Renal cortex interstitium (tissue), 11 donors: ENCODE data around the gene BMERB1. TPM values are rescaled to one million over a fixed set of nuclear protein-coding genes. Genes with fewer than 3 reads are reported as not detected.

Experiments
- DNase-seq, 11 donors: peaks; one replicate each; pipeline ENCODE4 v3.0.0-alpha.2; 2013; ENCODE audit warnings: low read depth in 9 of 11, low spot score in 4 of 11; ENCODE audit errors: extremely low read depth in 1 of 11
- polyA plus RNA-seq, 3 donors: library from polyadenylated mRNA; unstranded; fragments of 120-200 nt; gene quantifications; one replicate each; pipeline ENCODE4 v1.2.1, GENCODE V29; 2013; ENCODE audit not compliant: insufficient read length in 3 of 3

Gene BMERB1
- polyA plus RNA-seq, 3 donors = 36.9 to 46.6 (median 42.8) TPM

- DNase-seq = no peak
Observed at GRCh38 chr16:15610369-15610871, 176.0 kb downstream of the BMERB1 start.

DNA sequence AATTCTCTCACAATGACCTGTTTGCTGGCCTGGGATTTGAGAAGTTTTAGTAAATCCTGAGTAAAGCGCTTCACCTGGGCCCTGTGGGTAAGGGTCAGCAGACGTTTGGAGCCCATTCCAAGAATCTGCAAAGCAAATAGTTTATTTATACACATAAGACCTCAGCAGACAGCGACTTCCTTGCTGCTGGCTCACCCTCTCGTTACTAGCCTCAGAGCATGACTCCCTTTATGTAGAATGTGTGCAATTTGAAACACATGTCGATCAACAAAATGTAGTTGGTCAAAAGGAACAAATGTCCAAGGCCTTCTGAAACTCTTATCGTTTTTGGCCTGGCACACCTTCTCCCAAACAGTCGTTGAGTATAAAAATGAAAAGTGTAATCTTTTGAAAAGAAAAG lies 177.2 kb downstream of the BMERB1 start:
- DNase-seq = no peak

- no peak for DNase-seq
Observed at GRCh38 chr16:15613676-15614075, 179.3 kb downstream of the BMERB1 start.

DNA sequence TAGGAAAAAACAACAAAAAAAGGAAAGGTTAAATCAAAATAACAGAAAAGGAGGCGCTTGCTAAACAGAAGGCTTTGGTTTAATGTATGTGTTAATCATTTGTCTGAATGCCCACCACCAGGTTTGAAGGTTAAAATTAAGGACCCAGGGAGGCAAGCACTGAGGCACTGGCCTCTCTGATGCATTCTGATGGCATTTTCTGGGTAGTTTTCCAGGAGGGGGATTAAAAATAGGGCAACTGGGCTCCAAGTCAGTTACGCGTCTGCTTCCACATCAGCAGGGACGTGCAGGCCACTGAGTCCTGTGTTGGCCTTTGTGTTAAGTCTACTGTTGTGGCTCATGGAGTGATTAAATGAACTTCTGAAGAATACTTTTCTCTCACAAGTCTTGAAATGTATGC lies 181.6 kb downstream of the BMERB1 start:
- DNase-seq = no peak

GRCh38 chr16:15616475-15617165 lies 182.2 kb downstream of the BMERB1 start:
- DNase-seq = no peak

- no peak for DNase-seq
Observed at GRCh38 chr16:15617901-15618300, 183.5 kb downstream of the BMERB1 start.

DNA sequence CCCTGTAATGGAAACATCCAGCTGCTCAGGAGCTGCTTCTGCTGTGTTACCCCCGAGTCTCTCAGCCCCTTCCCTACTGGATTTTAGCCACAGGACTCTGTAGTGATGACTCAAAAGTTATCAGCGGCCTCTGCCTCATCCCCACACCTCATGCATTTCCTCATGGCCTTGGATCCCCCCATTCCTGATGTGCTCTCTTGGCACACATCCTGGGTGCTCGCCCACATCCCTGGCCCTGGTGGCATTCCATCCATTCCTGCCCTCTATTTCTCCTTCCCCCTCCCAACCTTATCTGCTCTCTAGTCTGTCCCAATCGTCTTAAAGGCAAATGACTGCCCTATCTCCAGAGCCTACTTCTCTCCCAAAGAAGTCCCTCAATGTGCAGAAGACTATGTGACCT lies 184.0 kb downstream of the BMERB1 start:
- no peak for DNase-seq

DNA sequence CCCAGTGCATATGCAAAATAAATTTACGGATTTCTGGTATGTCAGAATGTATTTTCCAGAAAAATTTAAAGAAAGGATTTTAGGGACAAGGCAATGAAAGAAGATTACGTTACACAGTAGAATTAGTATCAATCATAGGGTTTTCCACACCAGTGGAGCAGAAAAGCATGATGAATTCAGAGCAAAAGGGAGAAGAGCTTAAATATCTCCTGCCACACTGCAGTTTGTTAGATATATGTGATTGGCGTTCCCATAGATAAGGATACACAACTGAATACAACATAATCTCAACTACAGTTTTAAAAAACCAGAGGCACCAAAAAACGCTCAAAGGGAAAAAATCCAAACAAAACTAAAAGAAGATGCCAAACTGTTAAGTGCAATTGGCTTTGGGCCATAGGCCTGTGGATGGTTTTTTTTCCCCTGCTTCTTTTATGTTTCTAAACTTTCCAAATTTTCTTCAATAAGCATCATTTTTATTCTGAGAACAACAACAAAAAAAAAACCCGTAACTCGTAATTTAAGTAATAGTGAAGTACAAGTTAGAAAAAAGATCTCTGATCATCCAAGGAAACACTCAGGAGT lies 186.3 kb downstream of the BMERB1 start:
- no peak for DNase-seq

- DNase-seq = no peak
Observed at GRCh38 chr16:15621456-15621855, 187.1 kb downstream of the BMERB1 start.

GRCh38 chr16:15621889-15622288 lies 187.5 kb downstream of the BMERB1 start:
- no peak for DNase-seq

GRCh38 chr16:15631730-15632409 lies 197.5 kb downstream of the BMERB1 start:
- no peak for DNase-seq

- no peak for DNase-seq
Observed at GRCh38 chr16:15635926-15636325, 201.5 kb downstream of the BMERB1 start.

DNA sequence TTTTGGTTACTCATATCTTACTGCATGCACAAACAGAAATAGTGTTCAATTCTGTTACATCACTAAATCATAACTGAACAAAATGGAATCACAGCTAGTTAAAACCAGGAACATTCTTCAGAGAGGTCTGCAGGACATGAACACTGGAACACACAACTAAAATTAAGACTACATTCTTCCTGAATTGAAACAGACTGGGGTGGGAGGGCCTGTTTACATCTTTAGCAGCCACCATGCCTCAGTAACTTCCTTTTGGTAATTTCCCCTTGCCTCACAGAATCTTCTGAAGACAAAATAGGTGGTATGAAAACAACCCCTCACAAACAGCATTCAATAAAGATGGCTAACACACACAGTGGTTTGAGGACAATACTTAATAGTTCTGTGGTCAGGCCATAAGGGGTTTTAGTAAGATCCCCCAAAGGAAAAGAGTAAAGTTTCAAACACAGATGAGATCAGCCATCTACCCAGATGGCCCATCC lies 202.0 kb downstream of the BMERB1 start:
- no peak for DNase-seq

Other genes with a start within 250 kb of the BMERB1 start
- gene NPIPA5, start 56.3 kb upstream of the BMERB1 start, polyA plus RNA-seq = 10 to 100 TPM in 1 of 3 donors, 1 to 10 TPM in 1, under 1 TPM in 1; 0.48 to 22.0 (median 2.2) TPM
- 10 to 100 TPM in 1 of 3 donors, 1 to 10 TPM in 2; 8.0 to 13.1 (median 9.0) TPM for gene MPV17L, start 38.8 kb upstream of the BMERB1 start, polyA plus RNA-seq
- gene MARF1, start 208.6 kb downstream of the BMERB1 start, polyA plus RNA-seq = 10 to 100 TPM; 47.0 to 65.2 (median 53.7) TPM
- gene NDE1, start 215.7 kb downstream of the BMERB1 start, polyA plus RNA-seq = 10 to 100 TPM; 38.1 to 49.8 (median 43.1) TPM